T-cell (primary cell): ENCODE results near the gene CBFA2T3. TPM values are rescaled to one million over a fixed set of nuclear protein-coding genes. Genes with fewer than 3 reads are reported as not detected.

Experiments used
- ATAC-seq, 4 experiments: fragments of 200-7000 bp in 3 of 4; fragments of 150-1000 bp in 1 of 4; cut with Tn5 transposase; replicated peaks in 1 of 4; 1 replicate in 3 of 4; 2 replicates in 1 of 4; pipeline ENCODE4 v1.10.0; 2021; ENCODE audit warnings: moderate library complexity in 3 of 4, mild to moderate bottlenecking in 2 of 4, moderate number of reproducible peaks in 1 of 4
- CTCF ChIA-PET, 2 donors: fragments of 300-600 bp; sonication (Branson Sonifier 250); formaldehyde crosslinking; loops; one replicate each; lab custom pipeline; 2022; ENCODE audit warnings: antibody characterized with exemption in 2 of 2; lab: Charles Lee
- POLR2A ChIA-PET, 2 donors: fragments of 300-600 bp; sonication (Branson Sonifier 250); formaldehyde crosslinking; loops; one replicate each; lab custom pipeline; 2022; ENCODE audit warnings: antibody characterized with exemption in 2 of 2; lab: Charles Lee
- DNase-seq, 35 experiments: peaks; one replicate each; pipeline versions ENCODE4 v3.0.0 to v3.0.0-alpha.2; 2013 to 2023
- H3K27ac ChIP-seq: one replicate; pipeline ENCODE4 v1.5.1; 2013; ENCODE audit warnings: low read length
- H3K27me3 ChIP-seq, 2 experiments: replicated peaks in 1 of 2; 1 replicate in 1 of 2; 2 replicates in 1 of 2; pipeline versions ENCODE4 v1.6.1 to v1.7.0; 2013; ENCODE audit warnings: low read length in 1 of 2, mixed read lengths in 1 of 2; ENCODE audit not compliant: control insufficient read depth in 2 of 2, insufficient read depth in 2 of 2; ENCODE audit errors: extremely low read depth in 1 of 2
- H3K36me3 ChIP-seq, 2 donors: 1 replicate in 1 of 2; 2 replicates in 1 of 2; pipeline versions ENCODE4 v1.6.1 to v1.7.0; 2013; ENCODE audit warnings: low read length in 1 of 2; ENCODE audit not compliant: control insufficient read depth in 2 of 2, insufficient read depth in 1 of 2; ENCODE audit errors: extremely low read depth in 1 of 2
- H3K4me1 ChIP-seq, 2 experiments: 1 replicate in 1 of 2; 2 replicates in 1 of 2; pipeline versions ENCODE4 v1.6.1 to v1.7.0; 2013; ENCODE audit warnings: low read length in 2 of 2, mixed read lengths in 1 of 2; ENCODE audit not compliant: insufficient read depth in 2 of 2, control insufficient read depth in 1 of 2; ENCODE audit errors: extremely low read depth in 1 of 2
- H3K4me3 ChIP-seq, 2 donors: 1 replicate in 1 of 2; 2 replicates in 1 of 2; pipeline versions ENCODE4 v1.5.1 to v1.7.0; 2013; ENCODE audit warnings: mild to moderate bottlenecking in 2 of 2, low read length in 1 of 2, moderate library complexity in 1 of 2; ENCODE audit not compliant: control insufficient read depth in 1 of 2; ENCODE audit errors: extremely low read depth in 1 of 2
- H3K9me3 ChIP-seq: 2 replicates; pipeline ENCODE4 v1.7.0; 2013
- H3K27ac Mint-ChIP-seq, 2 donors: one replicate each; pipeline ENCODE4 v1.8.0; 2020 to 2021; ENCODE audit warnings: mild to moderate bottlenecking in 2 of 2, mixed read lengths in 2 of 2
- H3K27me3 Mint-ChIP-seq, 2 donors: one replicate each; pipeline ENCODE4 v1.8.0; 2021 to 2022; ENCODE audit warnings: mixed read lengths in 2 of 2
- H3K36me3 Mint-ChIP-seq: one replicate; pipeline ENCODE4 v1.8.0; 2021; ENCODE audit warnings: mixed read lengths
- H3K4me1 Mint-ChIP-seq, 3 donors: one replicate each; pipeline ENCODE4 v1.8.0; 2020 to 2022; ENCODE audit warnings: mixed read lengths in 3 of 3, mild to moderate bottlenecking in 1 of 3
- H3K4me3 Mint-ChIP-seq, 3 donors: one replicate each; pipeline ENCODE4 v1.8.0; 2020 to 2022; ENCODE audit warnings: mild to moderate bottlenecking in 3 of 3, mixed read lengths in 3 of 3, moderate library complexity in 3 of 3
- H3K9me3 Mint-ChIP-seq, 3 donors: one replicate each; pipeline ENCODE4 v1.8.0; 2020 to 2022; ENCODE audit warnings: mixed read lengths in 3 of 3
- WGBS: methylation state at CpG from one replicate; pipeline ENCODE4 v1.1.5; 2013; ENCODE audit warnings: missing lambda C conversion rate; ENCODE audit not compliant: insufficient coverage; 5-methylcytosine and 5-hydroxymethylcytosine counted together
- total RNA-seq, 35 experiments: library from RNA in 6 of 35; stranded (reverse) in 6 of 35; fragments of 120-200 nt in 1 of 35; gene quantifications; one replicate each; pipeline versions ENCODE4 v1.2.1 to v1.2.4 and lab custom pipeline; 2013 to 2026

The CBFA2T3 gene
- total RNA-seq, 5 donors from 2014 or later (not counting 1 experiment from before 2014, with no cell fraction given) = 2.0 to 4.0 (median 2.1) TPM

DNA sequence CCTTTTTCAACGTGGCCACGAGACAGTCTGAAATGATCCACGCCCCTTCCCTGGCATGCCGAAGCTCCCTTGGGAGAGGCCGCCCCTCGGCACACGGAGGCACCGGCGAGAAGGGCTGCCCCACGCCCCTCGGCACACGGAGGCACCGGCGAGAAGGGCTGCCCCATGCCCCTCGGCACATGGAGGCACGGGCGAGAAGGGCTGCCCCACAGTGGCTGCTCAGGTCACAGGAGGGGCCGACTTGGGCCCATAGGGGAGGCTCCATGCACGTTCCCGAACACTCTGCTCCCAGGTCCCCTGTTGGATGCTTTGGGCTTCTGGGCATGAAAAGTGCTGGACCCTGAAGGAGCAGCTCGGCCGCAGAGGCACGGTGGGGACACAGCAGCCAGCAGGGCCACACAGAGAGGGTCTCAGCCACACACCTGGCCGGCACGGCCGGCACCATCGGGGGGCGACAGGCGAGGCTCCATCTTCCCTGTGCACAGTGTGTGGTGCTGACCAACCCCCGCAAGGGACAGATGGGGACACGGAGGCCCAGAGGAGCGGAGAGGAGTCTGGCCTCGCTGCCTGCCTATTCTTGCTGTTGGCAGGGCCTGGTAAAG, 42.8 kb downstream of the CBFA2T3 start:
- Histone ChIP-seq H3K27ac (no peak overlapping the region), H3K27me3 (peaks cover 0 to 67% of the 10 kb centered on the region in 2 experiments), H3K4me3 (no peak overlapping the region), H3K4me1 (peaks cover under 1 to 18% of the 10 kb centered on the region in 2 experiments), H3K9me3 (no peaks in the 10 kb centered on the region), H3K36me3 (no peaks in the 10 kb centered on the region)
- Mint-ChIP-seq H3K9me3 (no peaks in the 10 kb centered on the region), H3K27ac (no peak overlapping the region), H3K4me3 (no peak overlapping the region), H3K27me3 (peaks cover 3 to 21% of the 10 kb centered on the region in 2 donors), H3K4me1 (peaks cover 2 to 11% (median 6%) of the 10 kb centered on the region in 3 donors), H3K36me3 (no peaks in the 10 kb centered on the region)
- ATAC-seq = no peak
- CTCF ChIA-PET = no interaction called here
- WGBS = 87% methylated on average over 33 of the region's 33 CpGs
- POLR2A ChIA-PET = interaction anchor here in 1 of 2 donors (0.5 kb wide), 1 partner anchor 576 kb away, joined by 3 read pairs; no protein-coding TSS in a partner anchor
- DNase-seq = no peak

DNA sequence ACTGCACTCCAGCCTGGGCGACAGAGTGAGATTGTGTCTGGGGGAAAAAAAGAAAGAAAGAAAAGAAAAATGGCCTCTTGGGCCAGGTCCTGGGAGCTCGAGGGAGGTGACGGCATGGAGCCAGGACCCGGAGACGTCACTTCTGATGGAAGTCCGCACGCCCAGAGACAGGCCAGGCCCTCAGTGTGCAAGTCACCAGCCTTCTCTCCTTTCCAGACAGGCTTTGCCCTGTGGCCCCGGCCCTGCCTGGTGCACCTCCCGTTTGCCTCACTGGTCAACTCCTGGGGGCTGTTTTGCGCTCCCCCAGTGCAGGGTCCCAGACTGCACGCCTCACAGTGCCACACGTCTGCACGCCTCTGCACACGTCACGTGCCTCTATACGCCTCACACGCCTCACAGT, 44.1 kb downstream of the CBFA2T3 start:
- no peaks in the 10 kb centered on the region for H3K36me3 Mint-ChIP-seq

DNA sequence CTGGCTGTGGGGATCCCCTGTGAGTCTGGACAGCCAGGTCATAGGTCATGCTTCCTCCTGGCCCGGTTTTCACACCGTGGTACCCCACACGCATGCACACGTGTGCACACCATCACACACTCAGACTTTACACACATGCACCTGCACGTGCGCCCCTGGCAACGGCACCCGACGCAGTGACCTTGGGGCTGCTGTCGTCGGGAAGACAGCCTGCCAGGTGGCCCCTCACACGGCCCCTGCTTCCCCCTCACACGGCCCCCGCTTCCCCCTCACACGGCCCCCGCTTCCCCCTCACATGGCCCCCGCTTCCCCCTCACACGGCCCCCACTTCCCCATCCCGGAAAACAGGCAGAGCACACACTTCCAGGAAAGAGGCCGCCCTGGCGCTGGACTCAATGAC, 45.1 kb downstream of the CBFA2T3 start:
- H3K4me3 ChIP-seq = no peak overlapping the region
- H3K27me3 ChIP-seq = peaks cover 0 to 45% of the 10 kb centered on the region in 2 experiments
- Mint-ChIP-seq H3K4me3 (no peak overlapping the region), H3K27me3 (peaks cover 0 to 9% of the 10 kb centered on the region in 2 donors), H3K9me3 (no peaks in the 10 kb centered on the region), H3K36me3 (no peaks in the 10 kb centered on the region), H3K27ac (no peak overlapping the region), H3K4me1 (peaks cover 0 to 5% (median 1%) of the 10 kb centered on the region in 3 donors)
- H3K9me3 ChIP-seq = no peaks in the 10 kb centered on the region
- no peak for ATAC-seq
- no peaks in the 10 kb centered on the region for H3K36me3 ChIP-seq
- no peak for DNase-seq
- peaks cover 0 to 15% of the 10 kb centered on the region in 2 experiments for H3K4me1 ChIP-seq
- no peak overlapping the region for H3K27ac ChIP-seq
- ChIA-PET POLR2A (no interaction called here), CTCF (interaction anchor here in 1 of 2 donors (0.7 kb wide), 1 partner anchor 10 kb away, joined by 5 read pairs; no protein-coding TSS in a partner anchor)
- 83% methylated on average over 5 of the region's 21 CpGs for WGBS

More for the DNA sequence above, 44.1 kb downstream of the CBFA2T3 start:
- Mint-ChIP-seq H3K4me3 (no peak overlapping the region), H3K4me1 (peaks cover 0 to 8% (median 1%) of the 10 kb centered on the region in 3 donors), H3K27me3 (peaks cover 0 to 17% of the 10 kb centered on the region in 2 donors), H3K9me3 (no peaks in the 10 kb centered on the region), H3K27ac (no peak overlapping the region)
- ATAC-seq (no peak), DNase-seq (no peak)
- ChIA-PET POLR2A (no interaction called here), CTCF (no interaction called here)
- peaks cover 0 to 54% of the 10 kb centered on the region in 2 experiments for H3K27me3 ChIP-seq
- no peaks in the 10 kb centered on the region for H3K9me3 ChIP-seq
- WGBS = 100% methylated on average over 4 of the region's 17 CpGs
- H3K27ac ChIP-seq = no peak overlapping the region
- no peaks in the 10 kb centered on the region for H3K36me3 ChIP-seq
- H3K4me3 ChIP-seq = no peak overlapping the region
- H3K4me1 ChIP-seq = peaks cover 0 to 17% of the 10 kb centered on the region in 2 experiments

DNA sequence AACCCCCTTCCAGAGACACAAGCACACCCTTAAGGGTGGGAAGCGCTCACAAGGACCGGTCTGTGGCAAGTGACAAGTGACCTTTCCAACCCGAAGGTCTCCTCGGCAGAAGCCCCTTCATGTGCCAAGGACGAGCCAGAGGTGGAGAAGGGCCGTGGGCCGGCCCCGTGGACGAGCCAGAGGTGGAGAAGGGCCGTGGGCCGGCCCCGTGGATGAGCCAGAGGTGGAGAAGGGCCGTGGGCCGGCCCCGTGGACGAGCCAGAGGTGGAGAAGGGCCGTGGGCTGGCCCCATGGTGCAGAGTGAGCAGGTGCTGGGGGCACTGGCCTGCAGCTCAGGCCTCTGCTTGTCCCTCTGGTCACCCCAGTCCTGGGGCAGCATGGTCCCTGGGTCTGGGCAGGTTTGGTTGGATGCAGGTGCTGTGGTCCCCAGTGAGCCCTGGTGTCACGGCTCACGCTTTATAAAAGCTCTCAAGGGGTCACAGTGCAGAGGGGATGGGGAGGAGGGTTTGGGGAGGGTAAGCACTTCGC, 45.6 kb downstream of the CBFA2T3 start:
- Histone ChIP-seq H3K27me3 (peaks cover 0 to 42% of the 10 kb centered on the region in 2 experiments), H3K4me1 (peaks cover 0 to 10% of the 10 kb centered on the region in 2 experiments), H3K9me3 (no peaks in the 10 kb centered on the region), H3K27ac (no peak overlapping the region), H3K36me3 (no peaks in the 10 kb centered on the region), H3K4me3 (no peak overlapping the region)
- 75% methylated on average over 15 of the region's 20 CpGs for WGBS
- H3K36me3 Mint-ChIP-seq = no peaks in the 10 kb centered on the region
- peaks cover 0 to 4% of the 10 kb centered on the region in 2 donors for H3K27me3 Mint-ChIP-seq
- DNase-seq (no peak), ATAC-seq (no peak)
- H3K4me3 Mint-ChIP-seq = no peak overlapping the region
- ChIA-PET POLR2A (no interaction called here), CTCF (no interaction called here)
- H3K4me1 Mint-ChIP-seq = peaks cover 0 to 2% (median 1%) of the 10 kb centered on the region in 3 donors
- H3K9me3 Mint-ChIP-seq = no peaks in the 10 kb centered on the region
- no peak overlapping the region for H3K27ac Mint-ChIP-seq

DNA sequence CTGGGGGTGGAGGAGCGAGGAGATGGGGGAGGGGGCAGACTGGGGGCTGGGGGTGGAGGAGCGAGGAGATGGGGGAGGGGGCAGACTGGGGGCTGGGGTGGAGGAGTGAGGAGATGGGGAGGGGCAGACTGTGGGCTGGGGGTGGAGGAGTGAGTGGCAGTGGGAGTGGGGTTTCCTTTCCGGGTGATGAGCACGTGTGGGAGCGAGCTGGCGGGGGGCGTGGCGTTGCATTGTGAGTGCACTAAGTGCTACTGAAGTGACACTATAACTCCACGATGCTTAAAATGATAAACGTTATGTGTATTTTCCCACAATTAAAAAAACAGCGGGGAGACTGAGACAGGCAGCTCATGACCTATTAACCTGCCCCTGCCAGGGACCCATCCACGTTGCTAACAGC, 46.3 kb downstream of the CBFA2T3 start:
- no peak overlapping the region for H3K27ac ChIP-seq
- H3K27ac Mint-ChIP-seq = no peak overlapping the region
- H3K4me1 Mint-ChIP-seq = no peaks in the 10 kb centered on the region
- ATAC-seq (no peak), DNase-seq (no peak)
- 71% methylated on average over 2 of the region's 12 CpGs for WGBS
- H3K4me3 ChIP-seq = no peak overlapping the region
- H3K36me3 Mint-ChIP-seq = no peaks in the 10 kb centered on the region
- H3K27me3 ChIP-seq = peaks cover 0 to 38% of the 10 kb centered on the region in 2 experiments
- ChIA-PET CTCF (no interaction called here), POLR2A (no interaction called here)
- H3K9me3 ChIP-seq = no peaks in the 10 kb centered on the region
- H3K36me3 ChIP-seq = no peaks in the 10 kb centered on the region
- no peak overlapping the region for H3K4me3 Mint-ChIP-seq
- H3K4me1 ChIP-seq = peaks cover 0 to 3% of the 10 kb centered on the region in 2 experiments
- no peaks in the 10 kb centered on the region for H3K9me3 Mint-ChIP-seq
- peaks cover 0 to 1% of the 10 kb centered on the region in 2 donors for H3K27me3 Mint-ChIP-seq

DNA sequence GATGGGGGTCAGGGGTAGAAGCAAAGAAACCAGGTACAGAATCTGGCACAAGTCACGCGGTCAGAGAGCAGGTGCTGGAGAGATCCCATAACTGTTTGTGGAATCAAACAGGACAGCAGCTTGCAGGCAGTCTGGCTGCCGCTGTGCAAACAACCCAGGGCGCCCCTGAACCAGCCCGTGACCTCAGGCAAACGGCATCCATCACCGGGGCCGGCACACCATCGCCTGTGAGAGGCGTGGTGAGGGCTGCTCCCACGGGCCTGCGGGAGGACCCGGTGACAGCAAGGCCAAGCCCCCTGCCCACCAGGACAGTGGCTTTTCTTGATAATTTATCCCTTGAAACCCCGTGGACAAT, 47.9 kb downstream of the CBFA2T3 start:
- H3K4me1 Mint-ChIP-seq = no peaks in the 10 kb centered on the region
- no peak overlapping the region for H3K4me3 Mint-ChIP-seq
- POLR2A ChIA-PET = no interaction called here
- H3K27me3 Mint-ChIP-seq = peaks cover 0 to 1% of the 10 kb centered on the region in 2 donors
- CTCF ChIA-PET = no interaction called here
- no peaks in the 10 kb centered on the region for H3K36me3 Mint-ChIP-seq
- H3K36me3 ChIP-seq = no peaks in the 10 kb centered on the region
- ATAC-seq (no peak), DNase-seq (no peak)
- H3K27ac Mint-ChIP-seq = no peak overlapping the region
- H3K9me3 ChIP-seq = no peaks in the 10 kb centered on the region
- no peak overlapping the region for H3K4me3 ChIP-seq
- H3K4me1 ChIP-seq = no peaks in the 10 kb centered on the region
- WGBS = 98% methylated on average over 14 of the region's 14 CpGs
- H3K27ac ChIP-seq = no peak overlapping the region
- no peaks in the 10 kb centered on the region for H3K9me3 Mint-ChIP-seq
- peaks cover 0 to 37% of the 10 kb centered on the region in 2 experiments for H3K27me3 ChIP-seq
